ENCODE measurements around the gene TENM4. TPM values are rescaled to one million over a fixed set of nuclear protein-coding genes. Genes with fewer than 3 reads are reported as not detected.
A peak's percentile ranks its signal among the peaks of the same experiment; 100 is the strongest.

TENM4 gene
- total and polyA plus RNA-seq, 2 of the 13 experiments (the other 11 are each of a cell fraction or from before 2014, with no cell fraction given): not detected

DNA sequence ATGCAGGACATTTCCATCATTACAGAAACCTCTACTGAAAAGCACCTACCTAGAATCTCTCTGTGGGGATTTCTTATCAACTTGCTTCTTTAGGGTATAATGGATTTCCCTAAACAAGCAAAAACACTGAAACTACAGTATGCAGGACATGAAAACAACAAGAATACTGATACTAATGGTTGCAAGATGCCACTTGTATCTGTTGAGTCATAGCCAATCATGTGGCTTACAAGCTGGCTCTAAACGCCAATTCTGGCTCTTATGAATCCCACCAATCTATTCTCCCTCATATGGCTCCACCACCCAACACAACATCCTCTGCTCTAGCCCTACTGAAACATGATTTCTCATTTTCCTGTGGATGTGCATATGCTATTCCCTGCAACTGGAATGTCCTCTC, 22.6 kb downstream of the TENM4 start:
- peaks cover 0 to 3% of the 10 kb centered on the region in 2 experiments; a peak in 2 of 5 replicates for H3K27me3 ChIP-seq (ENCODE audit: control insufficient read depth in 1 of 2, insufficient read depth in 2 of 2, low read length in 2 of 2)
- no peak for TF ChIP-seq SOX13 (IDR thresholded peaks at IDR 0.05)
- no peak for TF ChIP-seq SOX13 (CRISPR knock-in tag; conservative IDR thresholded peaks at IDR 0.05 in 1 of 2, IDR thresholded peaks at IDR 0.05 in 1 of 2)
- TF ChIP-seq, protein P1, sequence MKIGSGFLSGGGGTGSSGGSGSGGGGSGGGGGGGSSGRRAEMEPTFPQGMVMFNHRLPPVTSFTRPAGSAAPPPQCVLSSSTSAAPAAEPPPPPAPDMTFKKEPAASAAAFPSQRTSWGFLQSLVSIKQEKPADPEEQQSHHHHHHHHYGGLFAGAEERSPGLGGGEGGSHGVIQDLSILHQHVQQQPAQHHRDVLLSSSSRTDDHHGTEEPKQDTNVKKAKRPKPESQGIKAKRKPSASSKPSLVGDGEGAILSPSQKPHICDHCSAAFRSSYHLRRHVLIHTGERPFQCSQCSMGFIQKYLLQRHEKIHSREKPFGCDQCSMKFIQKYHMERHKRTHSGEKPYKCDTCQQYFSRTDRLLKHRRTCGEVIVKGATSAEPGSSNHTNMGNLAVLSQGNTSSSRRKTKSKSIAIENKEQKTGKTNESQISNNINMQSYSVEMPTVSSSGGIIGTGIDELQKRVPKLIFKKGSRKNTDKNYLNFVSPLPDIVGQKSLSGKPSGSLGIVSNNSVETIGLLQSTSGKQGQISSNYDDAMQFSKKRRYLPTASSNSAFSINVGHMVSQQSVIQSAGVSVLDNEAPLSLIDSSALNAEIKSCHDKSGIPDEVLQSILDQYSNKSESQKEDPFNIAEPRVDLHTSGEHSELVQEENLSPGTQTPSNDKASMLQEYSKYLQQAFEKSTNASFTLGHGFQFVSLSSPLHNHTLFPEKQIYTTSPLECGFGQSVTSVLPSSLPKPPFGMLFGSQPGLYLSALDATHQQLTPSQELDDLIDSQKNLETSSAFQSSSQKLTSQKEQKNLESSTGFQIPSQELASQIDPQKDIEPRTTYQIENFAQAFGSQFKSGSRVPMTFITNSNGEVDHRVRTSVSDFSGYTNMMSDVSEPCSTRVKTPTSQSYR (CRISPR knock-in tag; IDR thresholded peaks at IDR 0.05; ENCODE audit: borderline replicate concordance): no peak
- ChIA-PET CTCF (ENCODE audit: low intra/inter-chr PET ratio, low total read pairs) (no interaction called here), POLR2A (no interaction called here)
- FAIRE-seq (no peak), ATAC-seq (no peak), DNase-seq (ENCODE audit: low spot score) (no peak)
- H3K9me3 ChIP-seq (ENCODE audit: low read length): no peaks in the 10 kb centered on the region
- no peak overlapping the region for H2AFZ ChIP-seq (ENCODE audit: low read length)
- 0% methylated on average over 1 of the region's 1 CpG for WGBS (ENCODE audit: low lambda C conversion rate)
- no peak overlapping the region for H3K4me3 ChIP-seq (replicated peaks in 1 of 3; ENCODE audit: insufficient read depth in 1 of 3, low read depth in 2 of 3, low read length in 3 of 3)
- no peak overlapping the region for H3K27ac ChIP-seq (ENCODE audit: extremely low read length, insufficient read depth, low read length)
- H3K79me2 ChIP-seq (ENCODE audit: insufficient read depth, low read length): no peaks in the 10 kb centered on the region
- intact Hi-C loops (cut with micrococcal nuclease; ENCODE audit: unreplicated experiment) (no loop called here), in situ Hi-C loops (cut with HindIII; ENCODE audit: extremely low pct_ligation_motif_present, low pct_unique_long_range_greater_than_20kb) (no loop called here)
- H3K4me2 ChIP-seq (ENCODE audit: low read depth, low read length): no peak overlapping the region
- H4K20me1 ChIP-seq (ENCODE audit: insufficient read depth, low read length): no peaks in the 10 kb centered on the region
- no TSS peak for BruUV-seq (replicated peaks)
- no peak overlapping the region for H3K9ac ChIP-seq (ENCODE audit: insufficient read depth, low read depth, low read length)
- no peaks in the 10 kb centered on the region for H3K4me1 ChIP-seq (ENCODE audit: insufficient read depth, low read length)
- H3K36me3 ChIP-seq (replicated peaks in 1 of 2; ENCODE audit: control insufficient read depth in 1 of 2, insufficient read depth in 2 of 2, low read length in 2 of 2): no peaks in the 10 kb centered on the region

DNA sequence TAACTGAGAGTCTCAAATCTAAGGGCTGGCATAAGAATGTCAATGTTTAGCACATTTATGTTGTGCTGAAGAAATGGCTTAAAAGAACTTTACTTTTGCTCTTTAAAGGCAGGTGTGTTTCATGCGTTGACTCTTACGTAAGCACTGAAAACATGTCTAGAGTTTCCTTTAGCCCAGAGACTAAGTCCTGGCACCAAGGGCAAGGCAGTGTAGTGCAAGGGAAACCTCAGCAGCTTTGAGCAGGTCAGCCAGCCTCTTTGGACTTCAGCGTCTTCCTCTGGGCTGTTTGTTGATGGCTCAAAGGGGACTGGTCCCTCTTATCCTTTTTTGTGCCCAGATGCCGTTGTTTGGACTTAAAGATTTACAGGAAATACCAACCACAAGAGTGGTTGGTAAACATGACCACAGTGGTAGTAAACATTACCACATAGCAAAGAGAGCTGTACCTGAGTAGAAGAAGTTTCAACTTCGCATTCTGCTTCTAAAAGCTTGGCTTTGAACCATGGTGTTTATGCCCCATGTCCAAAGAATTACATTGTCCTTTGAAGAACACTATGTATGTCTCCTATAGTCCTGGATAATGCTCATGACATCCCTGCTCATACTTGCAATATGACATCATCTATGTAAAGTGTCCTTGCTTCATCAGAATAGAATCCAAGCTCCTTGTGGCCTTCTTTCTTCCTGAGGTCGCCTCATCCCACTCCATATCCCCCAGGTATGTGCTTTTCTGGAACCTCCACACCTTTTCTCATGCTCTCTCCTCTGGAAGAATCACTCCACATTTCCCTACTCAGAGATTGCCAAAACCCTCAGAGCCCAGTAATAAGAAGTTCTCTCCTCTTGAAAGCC, 23.5 kb downstream of the TENM4 start:
- ChIA-PET CTCF (ENCODE audit: low intra/inter-chr PET ratio, low total read pairs) (no interaction called here), POLR2A (no interaction called here)
- H3K27ac ChIP-seq (ENCODE audit: extremely low read length, insufficient read depth, low read length): no peak overlapping the region
- H3K4me1 ChIP-seq (ENCODE audit: insufficient read depth, low read length): no peaks in the 10 kb centered on the region
- H4K20me1 ChIP-seq (ENCODE audit: insufficient read depth, low read length): no peaks in the 10 kb centered on the region
- H3K27me3 ChIP-seq (ENCODE audit: control insufficient read depth in 1 of 2, insufficient read depth in 2 of 2, low read length in 2 of 2): peaks cover 0 to 4% of the 10 kb centered on the region in 2 experiments; a peak in 2 of 5 replicates
- BruUV-seq (replicated peaks): no TSS peak
- H3K4me3 ChIP-seq (replicated peaks in 1 of 3; ENCODE audit: insufficient read depth in 1 of 3, low read depth in 2 of 3, low read length in 3 of 3): no peak overlapping the region
- TF ChIP-seq, protein P2, sequence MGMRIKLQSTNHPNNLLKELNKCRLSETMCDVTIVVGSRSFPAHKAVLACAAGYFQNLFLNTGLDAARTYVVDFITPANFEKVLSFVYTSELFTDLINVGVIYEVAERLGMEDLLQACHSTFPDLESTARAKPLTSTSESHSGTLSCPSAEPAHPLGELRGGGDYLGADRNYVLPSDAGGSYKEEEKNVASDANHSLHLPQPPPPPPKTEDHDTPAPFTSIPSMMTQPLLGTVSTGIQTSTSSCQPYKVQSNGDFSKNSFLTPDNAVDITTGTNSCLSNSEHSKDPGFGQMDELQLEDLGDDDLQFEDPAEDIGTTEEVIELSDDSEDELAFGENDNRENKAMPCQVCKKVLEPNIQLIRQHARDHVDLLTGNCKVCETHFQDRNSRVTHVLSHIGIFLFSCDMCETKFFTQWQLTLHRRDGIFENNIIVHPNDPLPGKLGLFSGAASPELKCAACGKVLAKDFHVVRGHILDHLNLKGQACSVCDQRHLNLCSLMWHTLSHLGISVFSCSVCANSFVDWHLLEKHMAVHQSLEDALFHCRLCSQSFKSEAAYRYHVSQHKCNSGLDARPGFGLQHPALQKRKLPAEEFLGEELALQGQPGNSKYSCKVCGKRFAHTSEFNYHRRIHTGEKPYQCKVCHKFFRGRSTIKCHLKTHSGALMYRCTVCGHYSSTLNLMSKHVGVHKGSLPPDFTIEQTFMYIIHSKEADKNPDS (CRISPR knock-in tag; IDR thresholded peaks at IDR 0.05): no peak
- TF ChIP-seq ZSCAN20 (CRISPR knock-in tag; IDR thresholded peaks at IDR 0.05; ENCODE audit: borderline replicate concordance) (no peak), ATF7 (IDR thresholded peaks at IDR 0.05) (0 out of 2 replicates have a peak, but pooled peaks have one; percentile 31), ATF7 (CRISPR knock-in tag; IDR thresholded peaks at IDR 0.05) (no peak)
- TF ChIP-seq, protein P3, sequence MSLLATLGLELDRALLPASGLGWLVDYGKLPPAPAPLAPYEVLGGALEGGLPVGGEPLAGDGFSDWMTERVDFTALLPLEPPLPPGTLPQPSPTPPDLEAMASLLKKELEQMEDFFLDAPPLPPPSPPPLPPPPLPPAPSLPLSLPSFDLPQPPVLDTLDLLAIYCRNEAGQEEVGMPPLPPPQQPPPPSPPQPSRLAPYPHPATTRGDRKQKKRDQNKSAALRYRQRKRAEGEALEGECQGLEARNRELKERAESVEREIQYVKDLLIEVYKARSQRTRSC (CRISPR knock-in tag; IDR thresholded peaks at IDR 0.05; ENCODE audit: low read depth): no peak
- TF ChIP-seq, protein P4, sequence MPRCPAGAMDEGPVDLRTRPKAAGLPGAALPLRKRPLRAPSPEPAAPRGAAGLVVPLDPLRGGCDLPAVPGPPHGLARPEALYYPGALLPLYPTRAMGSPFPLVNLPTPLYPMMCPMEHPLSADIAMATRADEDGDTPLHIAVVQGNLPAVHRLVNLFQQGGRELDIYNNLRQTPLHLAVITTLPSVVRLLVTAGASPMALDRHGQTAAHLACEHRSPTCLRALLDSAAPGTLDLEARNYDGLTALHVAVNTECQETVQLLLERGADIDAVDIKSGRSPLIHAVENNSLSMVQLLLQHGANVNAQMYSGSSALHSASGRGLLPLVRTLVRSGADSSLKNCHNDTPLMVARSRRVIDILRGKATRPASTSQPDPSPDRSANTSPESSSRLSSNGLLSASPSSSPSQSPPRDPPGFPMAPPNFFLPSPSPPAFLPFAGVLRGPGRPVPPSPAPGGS (CRISPR knock-in tag; IDR thresholded peaks at IDR 0.05): no peak
- FAIRE-seq: no peak
- no peak for ATAC-seq
- H3K4me2 ChIP-seq (ENCODE audit: low read depth, low read length): no peak overlapping the region
- no peaks in the 10 kb centered on the region for H3K79me2 ChIP-seq (ENCODE audit: insufficient read depth, low read length)
- intact Hi-C loops (cut with micrococcal nuclease; ENCODE audit: unreplicated experiment): no loop called here
- WGBS (ENCODE audit: low lambda C conversion rate): 11% methylated on average over 6 of the region's 6 CpGs
- no peaks in the 10 kb centered on the region for H3K36me3 ChIP-seq (replicated peaks in 1 of 2; ENCODE audit: control insufficient read depth in 1 of 2, insufficient read depth in 2 of 2, low read length in 2 of 2)
- H2AFZ ChIP-seq (ENCODE audit: low read length): no peak overlapping the region
- H3K9ac ChIP-seq (ENCODE audit: insufficient read depth, low read depth, low read length): no peak overlapping the region
- DNase-seq (ENCODE audit: low spot score): no peak
- no peaks in the 10 kb centered on the region for H3K9me3 ChIP-seq (ENCODE audit: low read length)
- in situ Hi-C loops (cut with HindIII; ENCODE audit: extremely low pct_ligation_motif_present, low pct_unique_long_range_greater_than_20kb): no loop called here

Measured in HepG2 (cell line).